H9 (cell line): ENCODE data around the gene ULK3. TPM values are rescaled to one million over a fixed set of nuclear protein-coding genes. Genes with fewer than 3 reads are reported as not detected.

Experiments
- DNase-seq: peaks from one replicate; pipeline ENCODE4 v3.0.0-alpha.2; 2017
- H2AFZ ChIP-seq: one replicate; pipeline ENCODE4 v1.6.1; 2013; ENCODE audit warnings: mild to moderate bottlenecking, low read length, control low read depth, moderate library complexity
- H2AK5ac ChIP-seq: 2 replicates; pipeline ENCODE4 v1.6.1; 2013; ENCODE audit warnings: low read length, control low read depth, mixed read lengths; ENCODE audit not compliant: insufficient read length
- H2BK120ac ChIP-seq: one replicate; pipeline ENCODE4 v1.6.1; 2013; ENCODE audit warnings: low read depth, mild to moderate bottlenecking, low read length, control low read depth, inconsistent platforms; ENCODE audit not compliant: poor library complexity, severe bottlenecking
- H2BK12ac ChIP-seq: 2 replicates; pipeline ENCODE4 v1.6.1; 2013; ENCODE audit warnings: low read length, control low read depth, mixed read lengths, low read depth; ENCODE audit not compliant: insufficient read length
- H2BK15ac ChIP-seq: 2 replicates; pipeline ENCODE4 v1.6.1; 2013; ENCODE audit warnings: low read depth, low read length, control low read depth
- H2BK20ac ChIP-seq: one replicate; pipeline ENCODE4 v1.6.1; 2013; ENCODE audit warnings: low read depth, mild to moderate bottlenecking, low read length, control low read depth, inconsistent platforms; ENCODE audit not compliant: poor library complexity, severe bottlenecking
- H2BK5ac ChIP-seq: 2 replicates; pipeline ENCODE4 v1.6.1; 2013; ENCODE audit warnings: low read length, control low read depth, mixed read lengths; ENCODE audit not compliant: insufficient read length
- H3K14ac ChIP-seq: 2 replicates; pipeline ENCODE4 v1.6.1; 2013; ENCODE audit warnings: low read length, control low read depth; ENCODE audit not compliant: insufficient read depth
- H3K18ac ChIP-seq: 2 replicates; pipeline ENCODE4 v1.6.1; 2013; ENCODE audit warnings: low read depth, mild to moderate bottlenecking, mixed read lengths, low read length, control low read depth; ENCODE audit not compliant: insufficient read length
- H3K23ac ChIP-seq: 2 replicates; pipeline ENCODE4 v1.6.1; 2013; ENCODE audit warnings: low read length, control low read depth, mixed read lengths, low read depth; ENCODE audit not compliant: insufficient read length
- H3K23me2 ChIP-seq: 2 replicates; pipeline ENCODE4 v1.6.1; 2013; ENCODE audit warnings: low read depth, mild to moderate bottlenecking, mixed read lengths, low read length, control low read depth; ENCODE audit not compliant: insufficient read length, poor library complexity, severe bottlenecking
- H3K27ac ChIP-seq: 2 replicates; pipeline ENCODE4 v1.5.1; 2013; ENCODE audit warnings: low read length, control low read depth, mixed read lengths, low read depth; ENCODE audit not compliant: insufficient read length
- H3K27me3 ChIP-seq: 2 replicates; pipeline ENCODE4 v1.6.1; 2013; ENCODE audit warnings: low read length, control low read depth, inconsistent platforms; ENCODE audit not compliant: insufficient read depth
- H3K4ac ChIP-seq: 2 replicates; pipeline ENCODE4 v1.6.1; 2013; ENCODE audit warnings: low read depth, mild to moderate bottlenecking, control low read depth, inconsistent platforms, low read length, moderate library complexity
- H3K4me1 ChIP-seq: 2 replicates; pipeline ENCODE4 v1.6.1; 2013; ENCODE audit warnings: low read length, control low read depth, inconsistent platforms; ENCODE audit not compliant: insufficient read depth
- H3K4me2 ChIP-seq: 2 replicates; pipeline ENCODE4 v1.6.1; 2013; ENCODE audit warnings: low read length, control low read depth, mixed read lengths; ENCODE audit not compliant: insufficient read length, insufficient read depth
- H3K56ac ChIP-seq: 2 replicates; pipeline ENCODE4 v1.6.1; 2013; ENCODE audit warnings: low read depth, mild to moderate bottlenecking, mixed read lengths, low read length, control low read depth; ENCODE audit not compliant: insufficient read length
- H3K79me1 ChIP-seq: 2 replicates; pipeline ENCODE4 v1.6.1; 2013; ENCODE audit warnings: low read depth, mild to moderate bottlenecking, moderate library complexity, low read length, control low read depth, inconsistent platforms; ENCODE audit not compliant: insufficient read depth, poor library complexity, severe bottlenecking
- H3K79me2 ChIP-seq: 2 replicates; pipeline ENCODE4 v1.6.1; 2013; ENCODE audit warnings: low read length, control low read depth, inconsistent platforms; ENCODE audit not compliant: insufficient read depth
- H3K9ac ChIP-seq: 2 replicates; pipeline ENCODE4 v1.6.1; 2013; ENCODE audit warnings: low read length, control low read depth, mixed read lengths; ENCODE audit not compliant: insufficient read length; ENCODE audit errors: extremely low read depth
- H3K9me3 ChIP-seq: one replicate; pipeline ENCODE4 v1.6.1; 2013; ENCODE audit warnings: low read depth, low read length, inconsistent platforms; ENCODE audit not compliant: control insufficient read depth
- H3T11ph ChIP-seq: one replicate; pipeline ENCODE4 v1.6.1; 2013; ENCODE audit warnings: mild to moderate bottlenecking, low read length, control low read depth, inconsistent platforms
- H4K20me1 ChIP-seq: one replicate; pipeline ENCODE4 v1.6.1; 2013; ENCODE audit not compliant: control insufficient read depth, insufficient read length, insufficient read depth
- H4K5ac ChIP-seq: 2 replicates; pipeline ENCODE4 v1.6.1; 2013; ENCODE audit warnings: low read depth, mild to moderate bottlenecking, mixed read lengths, low read length, control low read depth; ENCODE audit not compliant: insufficient read length
- H4K8ac ChIP-seq: replicated peaks from 2 replicates; pipeline ENCODE4 v1.6.1; 2013; ENCODE audit warnings: low read length, control low read depth, mixed read lengths, low read depth; ENCODE audit not compliant: insufficient read length
- H4K91ac ChIP-seq: 2 replicates; pipeline ENCODE4 v1.6.1; 2013; ENCODE audit warnings: low read depth, mild to moderate bottlenecking, moderate library complexity, mixed read lengths, low read length, control low read depth; ENCODE audit not compliant: insufficient read length
- H3K27ac Mint-ChIP-seq, 3 experiments: 2 replicates in 2 of 3; 3 replicates in 1 of 3; pipeline ENCODE4 v1.8.0; 2020 to 2021; ENCODE audit warnings: mixed read lengths in 3 of 3, mild to moderate bottlenecking in 1 of 3, moderate library complexity in 1 of 3
- H3K27me3 Mint-ChIP-seq: 2 replicates; pipeline ENCODE4 v1.8.0; 2021; ENCODE audit warnings: low read depth, mild to moderate bottlenecking, moderate library complexity, mixed read lengths
- H3K36me3 Mint-ChIP-seq, 3 experiments: 2 replicates in 2 of 3; 3 replicates in 1 of 3; pipeline ENCODE4 v1.8.0; 2020 to 2021; ENCODE audit warnings: low read depth in 3 of 3, mixed read lengths in 3 of 3; ENCODE audit not compliant: insufficient read depth in 1 of 3
- H3K4me1 Mint-ChIP-seq, 2 experiments: 2 replicates each; pipeline ENCODE4 v1.8.0; 2020; ENCODE audit warnings: mixed read lengths in 2 of 2
- H3K4me3 Mint-ChIP-seq, 2 experiments: 2 replicates in 1 of 2; 3 replicates in 1 of 2; pipeline ENCODE4 v1.8.0; 2020 to 2021; ENCODE audit warnings: mild to moderate bottlenecking in 2 of 2, mixed read lengths in 2 of 2, moderate library complexity in 1 of 2
- H3K9me3 Mint-ChIP-seq, 2 experiments: 2 replicates in 1 of 2; 3 replicates in 1 of 2; pipeline ENCODE4 v1.8.0; 2020; ENCODE audit warnings: mild to moderate bottlenecking in 2 of 2, mixed read lengths in 2 of 2, moderate library complexity in 1 of 2
- CTCF ChIP-seq: fragments of 200-600 bp; sonication (generic); conservative IDR thresholded peaks from 3 replicates; pipeline ENCODE4 v1.8.0; 2021; ENCODE audit warnings: antibody characterized with exemption, mild to moderate bottlenecking
- WGBS: extraction: QIAGEN DNeasy Blood & Tissue Kit; methylation state at CpG from one replicate; pipeline ENCODE4 v1.1.7; 2013; ENCODE audit warnings: missing lambda C conversion rate, low lambda C conversion rate, mixed read lengths; ENCODE audit not compliant: insufficient read length; ENCODE audit errors: extremely low coverage; 5-methylcytosine and 5-hydroxymethylcytosine counted together
- microRNA-seq: library from miRNA; unstranded; fragments of <30 nt; microRNA quantifications from one replicate; pipeline ENCODE4, GENCODE V29; 2020; ENCODE audit warnings: borderline microRNAs expressed
- total RNA-seq: library from RNA; stranded (reverse); gene quantifications from 2 replicates; pipeline ENCODE4 v1.2.1, GENCODE V29; 2021

Gene ULK3
- total RNA-seq, 1 experiment from 2014 or later, result 34.0 TPM

GRCh38 chr15:74786551-74787165, 56.3 kb downstream of the ULK3 start:
- Histone ChIP-seq H4K5ac (no peak overlapping the region), H3K4ac (no peak overlapping the region), H3K56ac (no peak overlapping the region), H3K14ac (no peak overlapping the region), H2AFZ (no peak overlapping the region), H3K79me1 (no peaks in the 10 kb centered on the region), H3K9ac (no peak overlapping the region), H3K4me1 (peaks cover 7% of the 10 kb centered on the region; the same call in 1 of the 2 replicates), H2AK5ac (no peak overlapping the region), H2BK120ac (no peak overlapping the region), H2BK5ac (no peak overlapping the region), H4K8ac (no peak overlapping the region), H3K4me2 (no peak overlapping the region), H4K20me1 (no peaks in the 10 kb centered on the region), H3K79me2 (no peaks in the 10 kb centered on the region), H2BK20ac (no peak overlapping the region), H4K91ac (no peak overlapping the region), H3K23me2 (peaks cover 6% of the 10 kb centered on the region), H3K18ac (no peak overlapping the region), H2BK15ac (no peak overlapping the region), H3K27me3 (no peaks in the 10 kb centered on the region; the same call in 1 of the 2 replicates), H3K23ac (no peak overlapping the region), H2BK12ac (no peak overlapping the region), H3K27ac (no peak overlapping the region), H3T11ph (no peak overlapping the region), H3K9me3 (no peaks in the 10 kb centered on the region)
- H3K9me3 Mint-ChIP-seq, result no peaks in the 10 kb centered on the region; a peak in 1 of 5 replicates
- peaks cover under 1% of the 10 kb centered on the region for H3K27me3 Mint-ChIP-seq
- TF ChIP-seq CTCF, result no peak
- peaks cover 0 to 5% (median 4%) of the 10 kb centered on the region in 3 experiments; a peak in 3 of 7 replicates for H3K36me3 Mint-ChIP-seq
- peaks cover 33 to 43% of the 10 kb centered on the region in 2 experiments for H3K4me1 Mint-ChIP-seq
- no CpG with 5 or more reads among the region's 7 CpGs for WGBS
- DNase-seq, result no peak
- no peak overlapping the region; a peak in 1 of 7 replicates for H3K27ac Mint-ChIP-seq
- no peak overlapping the region for H3K4me3 Mint-ChIP-seq

Small RNA genes lying within 50 kb of the gene (microRNA-seq; reads per million reads assigned to microRNA genes)
- gene MIR4513 (not detected), gene MIR6882 (not detected)

Other genes with a start within 250 kb of the ULK3 start
- 40.8 and 41.0 TPM in 2 replicates for gene CLK3, start 227.3 kb downstream of the ULK3 start, total RNA-seq
- 56.6 and 60.5 TPM in 2 replicates for gene EDC3, start 147.1 kb downstream of the ULK3 start, total RNA-seq
- gene CYP1A1, start 117.6 kb downstream of the ULK3 start, total RNA-seq, result 0.33 TPM in 1 of 2 replicates, not detected in the other
- not detected in 2 replicates for gene CYP1A2, start 94.3 kb downstream of the ULK3 start, total RNA-seq
- gene CSK, start 61.1 kb downstream of the ULK3 start, total RNA-seq, result 49.2 and 49.3 TPM in 2 replicates
- not detected in 2 replicates for gene LMAN1L, start 30.3 kb downstream of the ULK3 start, total RNA-seq
- gene CPLX3, start 16.5 kb downstream of the ULK3 start, total RNA-seq, result not detected in 2 replicates
- gene SCAMP2, start 30.2 kb upstream of the ULK3 start, total RNA-seq, result 49.0 and 50.2 TPM in 2 replicates
- 55.0 and 57.5 TPM in 2 replicates for gene MPI, start 46.9 kb upstream of the ULK3 start, total RNA-seq
- gene FAM219B, start 63.7 kb upstream of the ULK3 start, total RNA-seq, result 60.3 and 69.0 TPM in 2 replicates
- 331 and 336 TPM in 2 replicates for gene COX5A, start 94.9 kb upstream of the ULK3 start, total RNA-seq
- gene RPP25, start 113.6 kb upstream of the ULK3 start, total RNA-seq, result 12.6 and 13.0 TPM in 2 replicates
- 45.8 and 47.8 TPM in 2 replicates for gene SCAMP5, start 152.4 kb upstream of the ULK3 start, total RNA-seq
- 17.6 and 22.7 TPM in 2 replicates for gene PPCDC, start 180.4 kb upstream of the ULK3 start, total RNA-seq